Heart right ventricle (tissue), 16 donors: ENCODE measurements around the gene STAB2. TPM values are rescaled to one million over a fixed set of nuclear protein-coding genes. Genes with fewer than 3 reads are reported as not detected.
A peak's percentile ranks its signal among the peaks of the same experiment; 100 is the strongest.

Experiments
- ATAC-seq, 8 donors: fragments of 200-7000 bp; cut with Tn5 transposase; one replicate each; pipeline ENCODE4 v1.9.1; 2020; ENCODE audit warnings: mild to moderate bottlenecking in 8 of 8, moderate library complexity in 8 of 8, moderate number of reproducible peaks in 1 of 8
- DNase-seq, 2 donors: peaks; one replicate each; pipeline ENCODE4 v3.0.0-alpha.2; 2020
- H3K27ac ChIP-seq, 10 donors: fragments of 200-600 bp; sonication (generic) in 2 of 10; one replicate each; pipeline versions ENCODE4 v1.5.0 to v1.8.0; 2020 to 2022; ENCODE audit warnings: mild to moderate bottlenecking in 3 of 10
- H3K27me3 ChIP-seq, 7 donors: fragments of 200-600 bp; one replicate each; pipeline ENCODE4 v1.8.0; 2021 to 2022; ENCODE audit warnings: mild to moderate bottlenecking in 2 of 7
- H3K36me3 ChIP-seq, 9 donors: fragments of 200-600 bp; sonication (generic) in 1 of 9; one replicate each; pipeline versions ENCODE4 v1.5.0 to v1.8.0; 2020 to 2022; ENCODE audit warnings: mild to moderate bottlenecking in 2 of 9
- H3K4me1 ChIP-seq, 9 donors: fragments of 200-600 bp; sonication (generic) in 1 of 9; one replicate each; pipeline versions ENCODE4 v1.5.0 to v1.8.0; 2020 to 2022; ENCODE audit warnings: mild to moderate bottlenecking in 4 of 9
- H3K4me3 ChIP-seq, 10 donors: fragments of 200-600 bp; sonication (generic) in 2 of 10; one replicate each; pipeline versions ENCODE4 v1.5.0 to v1.8.0; 2020 to 2022; ENCODE audit warnings: mild to moderate bottlenecking in 7 of 10, moderate library complexity in 2 of 10
- H3K9me3 ChIP-seq, 11 donors: fragments of 200-600 bp in 10 of 11; sonication (generic) in 2 of 11; one replicate each; pipeline versions ENCODE4 v1.5.0 to v1.8.0; 2013 to 2022; ENCODE audit warnings: mild to moderate bottlenecking in 2 of 11, control low read depth in 1 of 11, moderate library complexity in 1 of 11
- WGBS, 2 donors: extraction: QIAGEN DNeasy Blood & Tissue Kit; methylation state at CpG; one replicate each; pipeline ENCODE4 v1.1.7; 2013; ENCODE audit warnings: inconsistent platforms in 1 of 2; 5-methylcytosine and 5-hydroxymethylcytosine counted together
- intact Hi-C, 10 donors: fragments of 100-400 bp; cut with DNase I; formaldehyde crosslinking; loops; one replicate each; pipeline versions ENCODE4 v1.11.1 to v1.14.2; 2022
- polyA plus RNA-seq, 2 donors: library from polyadenylated mRNA; stranded (reverse); fragments of 200-250 nt; gene quantifications; one replicate each; pipeline ENCODE4 v1.2.3, GENCODE V29; 2013
- total RNA-seq, 10 donors: library from RNA; stranded (reverse); fragmentation: NEBNext Ultra II Directional in 3 of 10; extraction: Animal tissue kit (Norgen Biotek cat#: 25700) in 3 of 10; gene quantifications; one replicate each; pipeline versions ENCODE4 v1.2.1 to v1.2.4, GENCODE V29; 2021 to 2023
- TF ChIP-seq, protein P1 (sequence below), 9 donors: fragments of 200-600 bp; sonication (generic) in 2 of 9; IDR thresholded peaks; one replicate each; pipeline versions ENCODE4 v1.5.0 to v1.8.0; 2021 to 2022; ENCODE audit warnings: antibody characterized with exemption in 9 of 9, mild to moderate bottlenecking in 5 of 9, moderate library complexity in 1 of 9
- donor health status: Arrhythmogenic right ventricular cardiomyopathy.
- donor health status: ischemic (EF 13 %, LVEDD 7.1; RV severe dilation, severe dysfunction).
- donor health status: healthy with polysubstance abuse.
- donor health status: DM: no; HTN: yes; CAD: no.
- donor health status: DM: no; HTN: no; CAD: no.
- donor health status: ischemic (EF 25% LVEDD 6.9; RV normal size, moderate dysfunction).
- donor health status: ischemic (EF 25% LVEDD 5.7; RV mildly dilated, moderate dysfunction).
- donor health status: healthy.
- donor health status: DM: yes; HTN: yes; CAD: no.
- donor health status: Ischemic cardiomyopathy.
- donor health status: ischemic (EF 35%, LVEDD 5.7; RV mildly dilated, moderate dysfunction).
- donor health status: nonischemic (EF 11% LVEDD 7.7; RV severe dilation, severe dysfunction).
- donor health status: DM: yes; HTN: yes; CAD: no.
- donor health status: PGD.
- donor health status: ischemic (EF 29% LVEDD 5.4; RV normal size, mild dysfunction).
- donor health status: nonischemic (EF 23%, LVEDD 6.1; RV moderate dilation, normal function).

The STAB2 gene
- total and polyA plus RNA-seq, 12 donors: 0.01 to 0.50 (median 0.17) TPM; not detected in 3

DNA sequence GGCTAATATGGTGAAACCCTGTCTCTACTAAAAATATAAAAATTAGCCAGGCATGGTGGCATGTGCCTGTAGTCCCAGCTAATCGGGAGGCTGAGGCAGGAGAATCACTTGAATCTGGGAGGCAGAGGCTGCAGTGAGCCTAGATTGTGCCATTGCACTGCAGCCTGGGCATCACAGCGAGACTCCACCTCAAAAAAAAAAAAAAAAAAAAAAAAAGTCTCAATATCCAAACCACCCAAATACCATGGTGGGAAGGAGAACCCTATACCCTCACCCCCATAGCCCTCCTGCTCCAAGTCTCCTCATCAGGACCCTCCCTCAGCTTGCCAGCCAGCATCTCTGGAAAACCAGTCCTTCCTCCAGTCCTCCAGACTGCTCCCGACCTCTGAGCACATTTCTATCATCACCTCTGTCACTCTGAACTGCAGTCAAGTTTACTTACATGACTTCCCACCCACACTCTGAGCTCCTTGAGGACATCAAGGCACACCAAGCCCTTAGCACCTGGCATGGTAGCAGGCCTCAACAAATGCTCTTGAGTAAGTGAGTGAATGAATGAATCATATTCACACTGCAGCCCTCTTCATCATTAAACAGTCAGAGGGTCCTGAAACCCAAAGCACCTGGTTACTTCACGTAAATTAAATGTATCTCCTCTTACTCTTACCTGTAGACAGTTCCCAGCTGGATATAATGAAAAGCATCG, 218.7 kb downstream of the STAB2 start:
- Histone ChIP-seq H3K27ac (no peak overlapping the region), H3K4me3 (no peak overlapping the region), H3K36me3 (no peaks in the 10 kb centered on the region), H3K9me3 (no peaks in the 10 kb centered on the region), H3K27me3 (no peaks in the 10 kb centered on the region), H3K4me1 (peaks cover 0 to 44% (median 3%) of the 10 kb centered on the region in 9 donors)
- WGBS, 2 donors: 89 to 94% methylated on average over 5 of the region's 5 CpGs
- TF ChIP-seq, protein P1, sequence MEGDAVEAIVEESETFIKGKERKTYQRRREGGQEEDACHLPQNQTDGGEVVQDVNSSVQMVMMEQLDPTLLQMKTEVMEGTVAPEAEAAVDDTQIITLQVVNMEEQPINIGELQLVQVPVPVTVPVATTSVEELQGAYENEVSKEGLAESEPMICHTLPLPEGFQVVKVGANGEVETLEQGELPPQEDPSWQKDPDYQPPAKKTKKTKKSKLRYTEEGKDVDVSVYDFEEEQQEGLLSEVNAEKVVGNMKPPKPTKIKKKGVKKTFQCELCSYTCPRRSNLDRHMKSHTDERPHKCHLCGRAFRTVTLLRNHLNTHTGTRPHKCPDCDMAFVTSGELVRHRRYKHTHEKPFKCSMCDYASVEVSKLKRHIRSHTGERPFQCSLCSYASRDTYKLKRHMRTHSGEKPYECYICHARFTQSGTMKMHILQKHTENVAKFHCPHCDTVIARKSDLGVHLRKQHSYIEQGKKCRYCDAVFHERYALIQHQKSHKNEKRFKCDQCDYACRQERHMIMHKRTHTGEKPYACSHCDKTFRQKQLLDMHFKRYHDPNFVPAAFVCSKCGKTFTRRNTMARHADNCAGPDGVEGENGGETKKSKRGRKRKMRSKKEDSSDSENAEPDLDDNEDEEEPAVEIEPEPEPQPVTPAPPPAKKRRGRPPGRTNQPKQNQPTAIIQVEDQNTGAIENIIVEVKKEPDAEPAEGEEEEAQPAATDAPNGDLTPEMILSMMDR (IDR thresholded peaks at IDR 0.05): no peak
- ATAC-seq (no peak), DNase-seq (no peak)
- intact Hi-C loops: no loop called here

DNA sequence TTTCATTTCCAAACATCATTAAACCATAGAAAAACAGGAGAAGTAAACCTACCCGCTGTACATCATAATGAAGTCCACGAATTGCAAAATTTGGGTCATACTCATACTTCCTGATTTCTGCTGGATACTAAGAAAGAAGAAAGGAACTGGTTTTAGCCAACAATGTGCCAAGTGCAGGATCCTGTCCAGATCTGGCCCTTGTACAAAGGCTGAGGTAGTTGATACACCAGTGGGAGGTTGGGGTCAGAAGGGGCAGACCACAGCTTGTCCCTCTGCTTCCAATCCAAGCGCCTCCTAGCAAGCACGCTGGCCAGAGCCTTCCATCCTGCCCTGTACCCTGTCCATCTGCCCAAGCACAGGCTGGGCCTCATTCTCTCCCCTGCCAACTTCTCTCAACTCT, 219.7 kb downstream of the STAB2 start:
- Histone ChIP-seq H3K27me3 (no peaks in the 10 kb centered on the region), H3K4me3 (no peak overlapping the region), H3K36me3 (no peaks in the 10 kb centered on the region), H3K27ac (peak overlapping the region in 1 of 10 donors; percentile 38), H3K4me1 (peaks cover 0 to 41% (median 0%) of the 10 kb centered on the region in 9 donors), H3K9me3 (no peaks in the 10 kb centered on the region)
- intact Hi-C loops: no loop called here
- DNase-seq (no peak), ATAC-seq (no peak)
- TF ChIP-seq, protein P1 (IDR thresholded peaks at IDR 0.05): no peak
- WGBS, 2 donors: 78 to 82% methylated on average over 4 of the region's 4 CpGs

GRCh38 chr12:103807561-103808238, 220.6 kb downstream of the STAB2 start:
- H3K4me1 ChIP-seq: peaks cover 0 to 36% (median 0%) of the 10 kb centered on the region in 9 donors
- WGBS, 2 donors: 82 to 87% methylated on average over 9 of the region's 9 CpGs
- DNase-seq: no peak
- no peak for ATAC-seq
- TF ChIP-seq, protein P1 (IDR thresholded peaks at IDR 0.05): no peak
- no peaks in the 10 kb centered on the region for H3K36me3 ChIP-seq
- intact Hi-C loops: no loop called here
- no peaks in the 10 kb centered on the region for H3K27me3 ChIP-seq
- H3K9me3 ChIP-seq: no peaks in the 10 kb centered on the region
- H3K27ac ChIP-seq: no peak overlapping the region
- H3K4me3 ChIP-seq: no peak overlapping the region

GRCh38 chr12:103808239-103808880, 221.3 kb downstream of the STAB2 start:
- intact Hi-C loops: no loop called here
- DNase-seq (no peak), ATAC-seq (no peak)
- Histone ChIP-seq H3K27me3 (no peaks in the 10 kb centered on the region), H3K27ac (no peak overlapping the region), H3K36me3 (no peaks in the 10 kb centered on the region), H3K4me3 (no peak overlapping the region), H3K9me3 (no peaks in the 10 kb centered on the region), H3K4me1 (peaks cover 0 to 36% (median 0%) of the 10 kb centered on the region in 9 donors)
- WGBS, 2 donors: 91 to 92% methylated on average over 6 of the region's 6 CpGs
- TF ChIP-seq, protein P1 (IDR thresholded peaks at IDR 0.05): no peak
